Stimulated activated CD4-positive, alpha-beta T cell treated with anti-CD3 and anti-CD28 coated beads, Interleukin-15, amount 100 ng/mL, for 24 hours (primary cell): Measurements from ENCODE around the gene PHETA1.
"Not testable (repeated sequence)": the region's sequence is repeated elsewhere in the genome, so short reads cannot be mapped to it uniquely, and the experiment has no call there.

ENCODE experiments used
- DNase-seq: peaks from one replicate; pipeline ENCODE4 v3.0.0-alpha.2; 2020

Gene PHETA1

DNA sequence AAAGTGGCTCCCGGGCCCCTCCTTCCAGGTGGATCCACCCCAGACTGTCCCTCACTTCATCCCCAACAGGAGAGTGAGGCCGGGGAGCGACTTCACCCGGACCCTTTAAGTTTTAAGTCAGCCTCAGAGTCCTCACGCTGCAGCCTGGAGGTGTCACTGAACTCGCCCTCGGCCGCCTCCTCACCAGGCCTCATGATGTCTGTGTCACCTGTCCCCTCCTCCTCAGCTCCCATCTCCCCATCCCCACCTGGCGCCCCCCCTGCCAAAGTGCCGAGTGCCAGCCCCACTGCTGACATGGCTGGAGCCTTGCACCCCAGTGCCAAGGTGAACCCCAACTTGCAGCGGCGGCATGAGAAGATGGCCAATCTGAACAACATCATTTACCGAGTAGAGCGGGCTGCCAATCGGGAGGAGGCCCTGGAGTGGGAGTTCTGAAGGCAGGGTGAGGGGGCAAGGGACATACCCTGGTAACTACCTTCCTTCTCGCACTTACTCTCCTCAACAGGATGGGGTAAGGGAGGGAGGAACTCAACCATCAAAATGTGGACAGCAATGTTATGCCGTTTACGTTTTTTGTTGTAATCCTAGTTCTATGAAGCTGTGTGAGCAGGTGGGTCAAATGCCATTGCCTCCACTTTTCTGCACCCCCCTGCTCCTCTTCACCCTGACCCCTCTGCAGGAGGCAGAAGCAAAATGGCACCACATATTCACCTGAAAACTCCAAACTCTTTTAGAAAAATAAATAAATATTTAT is 20.8 kb downstream of the PHETA1 start:
- no peak for DNase-seq

DNA sequence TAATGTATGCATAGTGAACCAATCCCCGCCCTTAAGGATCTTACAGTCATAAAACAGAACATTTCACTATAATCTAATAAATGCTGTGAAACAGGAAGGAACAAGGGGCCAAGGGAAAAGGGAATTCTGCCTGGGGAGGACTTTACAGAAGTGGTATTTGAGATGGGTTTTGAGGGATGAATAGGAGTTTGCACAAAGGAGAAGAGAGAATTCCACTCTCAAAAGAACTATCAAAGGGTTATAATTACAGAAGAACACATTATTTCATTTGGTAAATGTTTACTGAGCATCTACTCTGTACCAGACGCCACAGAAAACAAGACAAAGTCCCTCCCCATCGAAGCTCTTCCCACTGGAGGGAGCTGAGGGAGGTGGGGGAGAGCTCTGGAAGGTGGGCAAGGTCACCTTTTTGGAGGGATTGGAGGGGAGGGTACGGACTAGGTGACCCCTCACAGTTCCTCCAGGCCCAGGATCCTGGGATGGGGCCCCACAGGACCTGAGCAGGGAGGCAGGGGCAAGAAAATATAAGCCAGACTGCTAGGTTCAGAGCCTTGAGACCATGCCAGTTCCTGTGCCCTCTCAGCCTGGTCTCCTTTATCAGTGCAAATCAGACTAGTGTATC is 24.5 kb downstream of the PHETA1 start:
- no peak for DNase-seq

DNA sequence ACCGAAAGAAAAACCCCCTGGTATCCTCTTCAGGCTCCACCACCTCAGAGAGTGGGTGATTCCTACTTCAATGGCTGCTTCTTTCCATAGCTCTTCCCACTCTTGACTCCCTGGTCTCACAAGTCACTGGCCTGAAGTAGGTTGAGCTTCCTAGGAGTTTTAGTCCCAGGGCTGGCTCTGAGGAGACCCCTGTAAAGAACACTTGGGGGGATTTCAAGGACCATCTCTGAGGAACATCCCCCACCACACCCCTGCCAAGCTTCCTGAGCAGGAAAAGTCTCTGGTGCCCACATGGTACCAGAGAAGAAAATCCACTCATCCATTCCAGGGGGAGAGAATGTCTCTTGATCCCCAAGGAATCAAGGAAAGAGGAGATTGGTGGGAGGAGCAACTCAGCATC is 25.7 kb downstream of the PHETA1 start:
- DNase-seq, result no peak

DNA sequence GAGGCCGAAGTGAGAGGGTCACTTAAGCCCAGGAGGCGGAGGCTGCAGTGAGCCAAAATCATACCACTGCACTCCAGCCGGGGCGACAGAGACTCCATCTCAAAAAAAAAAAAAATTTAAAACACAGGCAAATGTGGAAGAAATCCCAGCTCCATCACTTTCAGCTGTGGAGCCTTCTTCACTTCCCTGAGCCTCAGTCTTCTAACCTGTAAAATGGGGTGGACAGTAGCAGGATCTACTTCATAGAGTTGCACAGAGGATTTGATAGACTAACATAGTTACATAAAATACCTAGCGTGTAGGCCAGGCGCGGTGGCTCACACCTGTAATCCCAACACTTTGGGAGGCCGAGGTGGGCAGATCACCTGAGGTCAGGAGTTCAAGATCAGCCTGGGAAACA is 26.5 kb downstream of the PHETA1 start:
- DNase-seq, result no peak

GRCh38 chr12:111341426-111342065 is 27.3 kb downstream of the PHETA1 start:
- DNase-seq, result no peak

DNA sequence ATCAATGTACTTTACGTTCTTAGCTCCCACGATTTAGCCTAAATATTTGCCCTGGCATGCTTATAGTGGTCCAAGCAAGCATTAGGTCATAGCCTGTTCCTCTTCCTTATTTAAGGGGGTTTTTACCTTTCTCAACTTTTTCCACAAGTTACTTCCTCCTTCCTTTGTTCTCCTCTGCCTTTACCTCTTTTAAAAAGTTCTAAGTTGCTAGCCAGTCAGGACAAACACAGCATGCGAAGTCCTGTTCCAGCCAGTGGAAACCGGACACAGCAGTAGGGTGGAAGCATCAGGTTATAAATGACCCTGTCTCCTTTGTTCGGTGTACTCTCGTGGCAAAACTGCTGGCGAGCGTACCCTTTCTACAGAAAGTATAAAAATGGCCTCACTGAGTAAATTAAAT is 28.2 kb downstream of the PHETA1 start:
- not testable (repeated sequence) for DNase-seq

GRCh38 chr12:111340231-111340630 is 28.7 kb downstream of the PHETA1 start:
- DNase-seq, result no peak

DNA sequence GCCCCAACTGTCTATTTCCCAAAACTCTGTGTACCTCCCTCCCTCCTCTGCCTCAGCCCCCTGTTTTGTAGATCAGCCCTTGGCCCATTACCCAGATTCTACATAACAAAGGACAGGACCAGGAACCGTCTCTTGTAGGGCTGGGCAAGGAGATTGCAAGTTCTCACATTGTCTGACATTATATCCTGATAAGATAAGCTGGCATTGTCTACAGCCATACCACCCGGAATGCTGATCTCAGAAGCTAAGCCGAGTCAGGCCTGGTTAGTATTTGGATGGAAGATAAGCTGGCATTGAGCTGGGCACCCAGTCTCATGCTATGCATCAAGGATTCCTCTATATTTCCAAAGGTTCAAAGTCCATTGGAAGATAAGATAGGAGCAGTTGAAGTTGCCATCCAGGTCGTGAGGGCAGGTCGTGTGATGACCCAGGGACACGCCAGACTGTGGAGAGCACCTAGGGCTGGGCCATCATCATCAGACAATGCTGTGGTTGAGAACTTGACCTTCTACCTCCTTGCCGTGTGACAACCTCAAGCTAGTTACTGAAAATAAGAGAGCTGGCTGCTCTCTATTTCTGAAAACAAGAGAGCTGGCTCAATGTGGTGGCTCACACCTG is 29.5 kb downstream of the PHETA1 start:
- DNase-seq, result no peak

GRCh38 chr12:111338096-111338495 is 30.8 kb downstream of the PHETA1 start:
- DNase-seq, result no peak

DNA sequence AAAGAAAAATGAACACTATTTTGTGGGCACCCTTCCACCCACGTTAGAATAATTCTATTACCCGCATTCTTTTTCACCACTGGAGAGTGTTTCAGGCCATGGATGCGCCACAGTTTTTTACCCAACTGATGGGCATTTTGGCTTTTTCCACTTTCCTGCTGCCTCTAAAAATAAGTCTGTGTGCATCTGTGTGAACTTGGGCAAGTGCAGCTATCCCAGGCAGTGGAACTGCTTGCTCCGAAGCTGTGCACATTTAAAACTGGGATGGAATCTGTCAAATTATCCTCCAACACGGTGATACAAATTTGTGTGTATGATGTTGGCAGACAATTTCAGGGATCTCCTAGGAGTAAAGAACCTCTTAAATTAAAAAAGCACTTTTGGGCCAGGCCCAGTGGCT is 31.5 kb downstream of the PHETA1 start:
- DNase-seq, result no peak

DNA sequence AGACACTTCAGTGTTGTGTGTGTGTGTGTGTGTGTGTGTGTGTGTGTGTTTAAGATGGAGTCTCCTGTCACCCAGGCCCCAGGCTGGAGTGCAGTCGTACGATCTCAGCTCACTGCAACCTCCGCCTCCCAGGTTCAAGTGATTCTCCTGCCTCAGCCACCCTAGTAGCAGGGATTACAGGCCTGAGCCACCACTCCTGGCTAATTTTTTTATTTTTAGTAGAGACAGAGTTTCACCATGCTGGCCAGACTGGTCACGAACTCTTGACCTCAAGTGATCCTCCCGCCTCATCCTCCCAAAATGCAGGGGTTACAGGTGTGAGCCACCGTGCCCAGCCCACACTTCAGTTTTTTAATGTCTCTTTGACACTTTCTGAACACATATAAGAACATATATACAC is 32.5 kb downstream of the PHETA1 start:
- not testable (repeated sequence) for DNase-seq

DNA sequence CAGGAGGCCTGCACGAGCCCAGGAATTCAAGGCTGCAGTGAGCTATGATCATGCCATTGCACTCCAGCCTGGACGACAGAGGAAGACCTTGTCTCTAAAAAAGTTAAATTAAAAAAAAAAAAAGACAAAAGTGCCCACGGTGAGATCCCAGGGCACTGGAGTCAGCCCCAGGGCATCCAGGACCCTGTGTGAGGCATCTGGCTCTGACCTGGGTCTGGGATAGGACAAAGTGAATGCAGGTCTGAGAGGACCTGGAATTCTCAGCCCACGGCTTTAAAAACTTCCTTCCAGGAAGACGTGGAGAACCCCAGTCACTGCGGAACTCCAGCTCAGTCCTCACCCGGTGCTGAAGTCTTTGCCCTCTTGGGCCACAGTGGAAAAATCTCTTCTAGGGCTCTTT is 33.1 kb downstream of the PHETA1 start:
- no peak for DNase-seq

DNA sequence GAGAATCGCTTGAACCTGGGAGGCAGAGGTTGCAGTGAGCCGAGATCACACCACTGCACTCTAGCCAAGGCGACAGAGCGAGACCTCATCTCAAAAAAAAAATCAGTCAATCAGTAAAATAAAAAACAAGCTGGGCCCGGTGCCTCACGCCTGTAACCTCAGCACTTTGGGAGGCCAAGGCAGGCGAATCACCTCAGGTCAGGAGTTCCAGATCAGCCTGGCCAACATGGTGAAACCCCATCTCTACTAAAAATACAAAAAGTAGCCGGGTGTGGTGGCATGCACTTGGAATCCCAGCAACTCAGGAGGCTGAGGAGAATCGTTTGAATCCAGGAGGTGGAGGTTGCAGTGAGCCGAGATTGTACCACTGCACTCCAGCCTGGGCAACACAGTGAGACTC is 33.6 kb downstream of the PHETA1 start:
- not testable (repeated sequence) for DNase-seq

DNA sequence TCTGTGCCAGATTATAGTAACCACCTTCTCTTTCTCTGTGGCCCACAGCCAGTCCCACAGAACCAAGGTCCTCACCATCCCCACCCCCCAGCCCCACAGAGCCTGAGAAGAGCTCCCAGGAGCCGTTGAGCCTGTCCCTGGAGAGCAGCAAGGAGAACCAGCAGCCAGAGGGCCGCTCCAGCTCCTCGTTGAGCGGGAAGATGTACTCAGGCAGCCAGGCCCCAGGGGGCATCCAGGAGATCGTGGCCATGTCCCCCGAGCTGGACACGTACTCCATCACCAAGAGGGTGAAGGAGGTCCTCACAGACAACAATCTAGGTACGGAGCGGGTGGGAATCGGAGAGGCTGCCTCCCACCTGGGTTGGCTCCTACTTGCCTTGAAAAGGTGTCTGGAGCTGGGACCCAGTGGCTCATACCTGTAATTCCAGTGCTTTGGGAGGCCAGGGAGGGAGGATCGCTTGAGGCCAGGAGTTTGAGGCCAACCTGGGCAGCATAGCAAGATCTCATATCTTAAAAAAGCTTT is 34.4 kb downstream of the PHETA1 start:
- no peak for DNase-seq

DNA sequence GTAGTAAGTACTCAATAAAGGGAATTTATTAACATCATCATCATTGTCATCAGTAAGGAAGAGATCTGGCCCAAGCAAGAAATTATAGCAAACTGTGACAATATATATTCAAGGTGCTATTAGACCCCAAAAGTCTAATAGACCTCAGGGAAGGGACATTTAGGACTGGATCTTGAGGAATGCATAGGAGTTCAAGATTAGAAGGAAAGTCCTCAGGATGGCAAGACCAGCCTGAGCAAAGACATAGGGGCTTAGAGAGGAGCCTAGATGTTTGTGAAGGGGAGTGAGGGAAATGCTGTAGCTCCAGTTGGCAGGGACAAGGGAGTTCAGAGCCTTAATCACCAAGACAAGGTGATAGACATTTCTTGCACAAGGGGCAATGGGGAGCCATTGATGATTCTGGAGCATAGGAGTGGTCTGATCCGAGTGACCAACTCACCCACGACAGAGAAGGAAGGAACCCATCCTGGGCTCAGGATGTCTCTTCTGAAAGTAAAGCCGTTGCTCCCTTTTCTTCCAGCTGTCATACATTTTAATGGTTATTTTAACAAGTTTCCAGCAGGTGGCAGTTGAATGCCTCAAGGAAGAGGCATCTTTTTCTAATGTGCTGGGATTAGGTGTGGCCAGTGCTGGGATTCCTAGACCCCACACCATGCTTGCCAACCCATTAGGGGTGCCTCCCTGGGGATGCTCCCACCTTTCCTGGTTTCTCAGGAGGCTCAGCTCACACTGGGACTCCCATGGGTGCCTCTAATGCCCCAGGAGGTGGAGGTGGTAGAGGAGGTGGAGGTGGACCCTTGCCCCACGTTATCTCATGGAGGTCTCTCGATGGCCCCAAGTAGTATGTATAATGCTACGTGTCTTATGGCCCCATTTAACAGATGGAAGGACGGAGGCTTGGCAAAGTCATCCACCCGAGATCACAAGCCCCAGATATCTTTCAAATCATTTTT is 37.8 kb downstream of the PHETA1 start:
- no peak for DNase-seq

DNA sequence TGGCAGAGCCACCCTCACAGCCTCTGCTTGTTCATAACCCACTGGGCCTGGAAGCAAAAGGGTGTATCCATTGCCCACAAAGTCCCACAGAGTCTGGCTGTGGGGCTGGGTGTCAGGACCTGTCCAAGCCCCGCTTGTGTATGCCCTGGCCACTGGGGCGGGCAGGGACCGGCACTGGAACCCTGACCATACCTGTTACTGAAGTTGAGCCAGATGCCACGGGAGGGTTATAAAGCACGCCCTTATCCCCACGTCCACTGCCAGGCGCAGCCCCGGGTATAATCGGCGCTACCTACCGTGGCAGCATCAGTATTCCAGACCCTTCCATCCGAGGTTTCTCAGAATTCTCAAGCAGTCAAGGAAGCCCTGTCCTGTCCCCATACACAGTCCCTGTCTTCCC is 40.8 kb downstream of the PHETA1 start:
- no peak for DNase-seq

GRCh38 chr12:111327474-111327873 is 41.4 kb downstream of the PHETA1 start:
- DNase-seq, result no peak

GRCh38 chr12:111322336-111323250 is 46.3 kb downstream of the PHETA1 start:
- no peak for DNase-seq

GRCh38 chr12:111321317-111321716 is 47.6 kb downstream of the PHETA1 start:
- DNase-seq, result no peak

- no peak for DNase-seq
Observed at GRCh38 chr12:111320258-111321050, 48.4 kb downstream of the PHETA1 start.
